ENCODE measurements around the gene RPS17.

The RPS17 gene

GRCh38 chr15:82566690-82567089 is 26.4 kb upstream of the RPS17 start:
- Histone ChIP-seq H3K79me2 (ENCODE audit: insufficient read depth, low read length) (no peaks in the 10 kb centered on the region), H3K27me3 (ENCODE audit: insufficient read depth, low read length, poor library complexity, severe bottlenecking) (peaks cover 5% of the 10 kb centered on the region), H3K4me2 (ENCODE audit: low read depth, low read length, poor library complexity, severe bottlenecking) (no peak overlapping the region), H3K36me3 (ENCODE audit: insufficient read depth, low read length) (no peaks in the 10 kb centered on the region), H3K9ac (ENCODE audit: low read depth, low read length, poor library complexity, severe bottlenecking) (no peak overlapping the region), H3K4me1 (ENCODE audit: insufficient read depth, low read length, poor library complexity, severe bottlenecking) (no peaks in the 10 kb centered on the region), H3K9me3 (ENCODE audit: insufficient read depth, low read depth, low read length) (no peaks in the 10 kb centered on the region), H3K4me3 (ENCODE audit: low read length, poor library complexity, severe bottlenecking) (no peak overlapping the region), H2AFZ (ENCODE audit: low read length) (no peak overlapping the region), H4K20me1 (ENCODE audit: insufficient read depth, low read length, poor library complexity, severe bottlenecking) (no peaks in the 10 kb centered on the region), H3F3A (ENCODE audit: low read depth) (no peaks in the 10 kb centered on the region), H3K9me2 (replicated peaks; ENCODE audit: low read depth, low read length) (no peaks in the 10 kb centered on the region)
- TF ChIP-seq EZH2phosphoT487 (IDR thresholded peaks at IDR 0.05; ENCODE audit: borderline replicate concordance) (no peak), CTCF (conservative IDR thresholded peaks at IDR 0.05; ENCODE audit: low read length) (no peak)

- no peaks in the 10 kb centered on the region for H3K79me2 ChIP-seq (ENCODE audit: insufficient read depth, low read length)
- H3K9me2 ChIP-seq (replicated peaks; ENCODE audit: low read depth, low read length) = no peaks in the 10 kb centered on the region
- no peak overlapping the region for H3K9ac ChIP-seq (ENCODE audit: low read depth, low read length, poor library complexity, severe bottlenecking)
- H3K4me2 ChIP-seq (ENCODE audit: low read depth, low read length, poor library complexity, severe bottlenecking) = no peak overlapping the region
- H3K27me3 ChIP-seq (ENCODE audit: insufficient read depth, low read length, poor library complexity, severe bottlenecking) = peaks cover 5% of the 10 kb centered on the region
- H3K9me3 ChIP-seq (ENCODE audit: insufficient read depth, low read depth, low read length) = no peaks in the 10 kb centered on the region
- no peaks in the 10 kb centered on the region for H4K20me1 ChIP-seq (ENCODE audit: insufficient read depth, low read length, poor library complexity, severe bottlenecking)
- no peak overlapping the region for H2AFZ ChIP-seq (ENCODE audit: low read length)
- H3F3A ChIP-seq (ENCODE audit: low read depth) = no peaks in the 10 kb centered on the region
- H3K4me3 ChIP-seq (ENCODE audit: low read length, poor library complexity, severe bottlenecking) = no peak overlapping the region
- H3K36me3 ChIP-seq (ENCODE audit: insufficient read depth, low read length) = no peaks in the 10 kb centered on the region
- TF ChIP-seq CTCF (conservative IDR thresholded peaks at IDR 0.05; ENCODE audit: low read length) = no peak
- no peak for TF ChIP-seq EZH2phosphoT487 (IDR thresholded peaks at IDR 0.05; ENCODE audit: borderline replicate concordance)
- no peaks in the 10 kb centered on the region for H3K4me1 ChIP-seq (ENCODE audit: insufficient read depth, low read length, poor library complexity, severe bottlenecking)
These were observed 18.2 kb upstream of the RPS17 start for GRCh38 chr15:82558502-82558901.

GRCh38 chr15:82556315-82557035 is 16.2 kb upstream of the RPS17 start:
- Histone ChIP-seq H4K20me1 (ENCODE audit: insufficient read depth, low read length, poor library complexity, severe bottlenecking) (no peaks in the 10 kb centered on the region), H3K9me2 (replicated peaks; ENCODE audit: low read depth, low read length) (no peaks in the 10 kb centered on the region), H3K4me1 (ENCODE audit: insufficient read depth, low read length, poor library complexity, severe bottlenecking) (no peaks in the 10 kb centered on the region), H2AFZ (ENCODE audit: low read length) (no peak overlapping the region), H3F3A (ENCODE audit: low read depth) (no peaks in the 10 kb centered on the region), H3K9me3 (ENCODE audit: insufficient read depth, low read depth, low read length) (no peaks in the 10 kb centered on the region), H3K36me3 (ENCODE audit: insufficient read depth, low read length) (no peaks in the 10 kb centered on the region), H3K79me2 (ENCODE audit: insufficient read depth, low read length) (no peaks in the 10 kb centered on the region), H3K27me3 (ENCODE audit: insufficient read depth, low read length, poor library complexity, severe bottlenecking) (peaks cover 4% of the 10 kb centered on the region), H3K4me2 (ENCODE audit: low read depth, low read length, poor library complexity, severe bottlenecking) (no peak overlapping the region), H3K4me3 (ENCODE audit: low read length, poor library complexity, severe bottlenecking) (no peak overlapping the region), H3K9ac (ENCODE audit: low read depth, low read length, poor library complexity, severe bottlenecking) (no peak overlapping the region)
- TF ChIP-seq EZH2phosphoT487 (IDR thresholded peaks at IDR 0.05; ENCODE audit: borderline replicate concordance) = no peak

GRCh38 chr15:82554849-82555248 is 14.6 kb upstream of the RPS17 start:
- H4K20me1 ChIP-seq (ENCODE audit: insufficient read depth, low read length, poor library complexity, severe bottlenecking) = no peaks in the 10 kb centered on the region
- no peak overlapping the region for H3K4me3 ChIP-seq (ENCODE audit: low read length, poor library complexity, severe bottlenecking)
- TF ChIP-seq EZH2phosphoT487 (IDR thresholded peaks at IDR 0.05; ENCODE audit: borderline replicate concordance) = no peak
- no peaks in the 10 kb centered on the region for H3K4me1 ChIP-seq (ENCODE audit: insufficient read depth, low read length, poor library complexity, severe bottlenecking)
- H3K36me3 ChIP-seq (ENCODE audit: insufficient read depth, low read length) = no peaks in the 10 kb centered on the region
- no peak overlapping the region for H3K9ac ChIP-seq (ENCODE audit: low read depth, low read length, poor library complexity, severe bottlenecking)
- no peaks in the 10 kb centered on the region for H3F3A ChIP-seq (ENCODE audit: low read depth)
- no peaks in the 10 kb centered on the region for H3K9me3 ChIP-seq (ENCODE audit: insufficient read depth, low read depth, low read length)
- no peak overlapping the region for H2AFZ ChIP-seq (ENCODE audit: low read length)
- no peaks in the 10 kb centered on the region for H3K9me2 ChIP-seq (replicated peaks; ENCODE audit: low read depth, low read length)
- no peaks in the 10 kb centered on the region for H3K79me2 ChIP-seq (ENCODE audit: insufficient read depth, low read length)
- no peak overlapping the region for H3K4me2 ChIP-seq (ENCODE audit: low read depth, low read length, poor library complexity, severe bottlenecking)
- peaks cover 7% of the 10 kb centered on the region for H3K27me3 ChIP-seq (ENCODE audit: insufficient read depth, low read length, poor library complexity, severe bottlenecking)

Data from Loucy (cell line).